ENCODE measurements around the gene HLTF.
"Not testable (repeated sequence)": the region's sequence is repeated elsewhere in the genome, so short reads cannot be mapped to it uniquely, and the experiment has no call there.

Gene HLTF

DNA sequence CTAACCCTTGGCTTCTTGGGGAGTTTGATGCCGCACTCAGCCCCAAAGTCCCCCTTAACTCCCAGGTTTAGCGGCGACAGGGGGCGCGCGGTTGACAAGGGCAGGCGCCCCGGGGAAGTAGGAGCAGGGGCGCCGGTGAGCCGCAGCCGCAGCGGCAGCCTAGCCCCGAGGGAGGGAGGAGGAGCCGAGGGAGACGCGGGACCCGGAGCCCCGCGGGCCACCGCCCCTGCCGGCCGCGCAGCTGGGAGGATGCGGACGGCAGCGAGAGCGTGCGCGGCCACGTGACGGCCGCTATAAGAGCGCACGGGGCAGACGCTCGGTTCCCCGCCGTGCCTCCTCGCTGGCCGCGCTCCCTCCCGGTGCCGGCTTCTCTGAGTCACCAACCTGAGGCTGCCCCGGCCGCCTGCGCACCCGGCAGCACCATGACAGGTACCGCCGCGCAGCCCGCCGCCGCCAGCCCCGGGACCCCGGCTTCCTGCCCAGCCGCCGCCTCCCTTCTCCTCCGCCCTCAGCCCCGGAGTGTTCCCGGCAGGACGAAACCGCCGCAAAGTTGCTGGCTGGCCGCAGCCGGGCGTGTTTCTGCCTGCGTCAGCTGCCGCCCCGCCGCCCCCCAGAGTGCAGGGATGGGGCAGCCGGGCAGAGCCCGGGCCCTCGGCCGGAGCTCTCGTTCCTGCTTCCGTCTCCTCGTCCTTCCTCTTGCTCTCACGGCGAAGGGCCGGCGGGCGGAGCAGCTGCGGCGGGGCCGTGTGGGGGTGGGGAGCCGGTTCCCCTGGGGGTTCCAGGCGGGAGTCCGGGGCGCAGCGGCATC lies 94.9 kb downstream of the HLTF start, which contains the start of gene GYG1:
Gene GYG1, plus strand, starts transcription at position 322 of the 808 bp plus-strand sequence. Its CDS starts 101 bp downstream, at position 423.
- DNase-seq (ENCODE audit: low spot score), result peak; percentile 83

DNA sequence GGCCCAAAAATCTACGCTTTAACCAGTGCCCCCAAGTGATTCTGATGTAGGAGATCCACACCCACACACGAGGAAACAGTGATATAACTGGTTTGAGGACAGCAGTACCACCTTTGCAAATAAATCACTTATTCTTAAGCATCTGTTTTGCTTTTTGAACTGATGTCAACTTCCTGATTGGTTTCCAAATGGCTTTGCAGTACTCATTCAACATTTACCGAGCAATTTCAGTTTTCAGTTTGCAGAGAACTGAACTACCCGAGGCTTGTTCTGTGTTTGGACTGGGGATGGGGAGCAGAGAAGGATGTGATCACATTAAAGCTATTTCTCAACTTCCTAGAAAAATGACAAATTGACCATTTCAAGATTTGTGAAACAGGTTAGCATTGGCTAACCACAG lies 96.1 kb downstream of the HLTF start:
- no peak for DNase-seq (ENCODE audit: low spot score)

DNA sequence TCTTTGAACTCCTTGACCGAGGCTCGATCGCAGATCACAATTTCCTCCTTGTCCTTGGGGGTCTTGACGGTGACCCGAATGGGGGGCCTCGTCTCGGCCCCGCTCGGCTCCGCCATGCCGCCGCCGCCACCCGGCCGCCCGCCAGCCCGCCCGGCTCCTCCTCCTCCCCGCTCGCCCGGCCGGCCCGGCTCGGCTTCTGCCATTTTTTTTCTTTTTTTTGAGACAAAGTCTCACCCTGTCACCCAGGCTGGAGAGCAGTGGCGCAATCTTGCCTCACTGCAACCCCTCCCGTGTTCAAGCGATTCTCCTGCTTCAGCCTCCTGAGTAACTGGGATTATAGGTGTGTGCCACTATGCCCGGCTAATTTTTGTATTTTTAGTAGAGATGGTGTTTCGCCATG lies 98.8 kb downstream of the HLTF start:
- DNase-seq (ENCODE audit: low spot score), result not testable (repeated sequence)

DNA sequence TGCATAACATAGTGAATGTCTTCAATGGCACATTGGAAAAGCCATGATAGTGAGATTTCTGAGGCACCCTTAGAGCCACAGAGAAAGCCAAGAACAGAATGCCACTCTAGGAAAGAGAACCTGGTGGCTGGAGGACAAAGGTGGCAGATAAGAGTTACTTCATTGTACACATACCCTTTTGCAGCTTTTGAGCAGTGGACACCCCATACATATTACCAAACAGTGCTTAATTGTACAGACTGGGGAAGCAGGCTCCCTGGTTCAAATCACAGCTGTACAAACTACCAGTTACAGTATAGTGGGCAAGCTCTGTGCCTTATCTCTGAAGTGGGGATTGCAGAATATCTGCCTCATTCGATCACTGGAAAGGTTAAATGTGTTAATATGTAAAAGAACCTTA lies 105.1 kb downstream of the HLTF start:
- DNase-seq (ENCODE audit: low spot score), result no peak
